GM12878 (cell line): ENCODE results near the gene CTIF. TPM values are rescaled to one million over a fixed set of nuclear protein-coding genes. Genes with fewer than 3 reads are reported as not detected.

ENCODE experiments used
- ATAC-seq: fragments of 200-7000 bp; cut with Tn5 transposase; 3 replicates; pipeline ENCODE4 v1.9.1; 2020; ENCODE audit warnings: mild to moderate bottlenecking, moderate library complexity
- BruUV-seq: library from RNA; stranded (reverse); fragments of 400-500 nt; replicated peaks from 2 replicates; lab custom pipeline; 2021; lab: Mats Ljungman, UMichigan
- CTCF ChIA-PET: fragments of 300-600 bp; sonication (Branson Sonifier 250); formaldehyde crosslinking; extraction: SDS; loops from one replicate; lab custom pipeline; 2021; ENCODE audit warnings: inconsistent platforms; lab: Yijun Ruan, JAX
- POLR2A ChIA-PET: fragments of 350-600 bp; formaldehyde crosslinking; extraction: SDS; loops from one replicate; lab custom pipeline; 2021; ENCODE audit warnings: inconsistent platforms; lab: Charles Lee
- RAD21 ChIA-PET: fragments of 300-600 bp; sonication (Branson Sonifier 250); formaldehyde crosslinking; loops from one replicate; lab custom pipeline; 2023; ENCODE audit warnings: antibody characterized with exemption; ENCODE audit not compliant: unreplicated experiment; lab: Charles Lee
- SMC1A ChIA-PET: fragments of 300-600 bp; sonication (Branson Sonifier 250); formaldehyde crosslinking; loops from one replicate; lab custom pipeline; 2023; ENCODE audit not compliant: unreplicated experiment, uncharacterized antibody; lab: Charles Lee
- DNase-seq: peaks from one replicate; pipeline ENCODE4 v3.0.0-alpha.2; 2011; ENCODE audit warnings: low read depth, low spot score
- FAIRE-seq: peaks from 3 replicates; lab custom pipeline; 2011; peaks lifted over from hg19 to GRCh38; lab: Jason Lieb, UNC
- H2AFZ ChIP-seq: 2 replicates; pipeline ENCODE4 v1.6.0; 2011; ENCODE audit warnings: low read depth, low read length, control low read depth; ENCODE audit not compliant: control insufficient read depth
- H3K27ac ChIP-seq: 2 replicates; pipeline ENCODE4 v1.5.1; 2011; ENCODE audit warnings: control low read depth; ENCODE audit not compliant: control insufficient read depth, insufficient read depth
- H3K27me3 ChIP-seq, 2 experiments: replicated peaks in 1 of 2; 2 replicates each; pipeline versions ENCODE4 v1.6.0 to v1.6.1; 2011; ENCODE audit warnings: low read length in 1 of 2; ENCODE audit not compliant: control insufficient read depth in 2 of 2, insufficient read depth in 2 of 2
- H3K36me3 ChIP-seq, 2 experiments: 2 replicates each; pipeline ENCODE4 v1.5.1; 2011; ENCODE audit warnings: low read length in 1 of 2; ENCODE audit not compliant: control insufficient read depth in 2 of 2, insufficient read depth in 2 of 2
- H3K4me1 ChIP-seq: 2 replicates; pipeline ENCODE4 v1.6.1; 2011; ENCODE audit warnings: mild to moderate bottlenecking, low read length, moderate library complexity, mixed read lengths; ENCODE audit not compliant: control insufficient read depth, insufficient read depth
- H3K4me2 ChIP-seq: 2 replicates; pipeline ENCODE4 v1.6.0; 2011; ENCODE audit warnings: control low read depth; ENCODE audit not compliant: control insufficient read depth, insufficient read depth
- H3K4me3 ChIP-seq: fragments of 200-600 bp; sonication (generic); 2 replicates; pipeline ENCODE4 v1.5.1; 2016
- H3K79me2 ChIP-seq: 2 replicates; pipeline ENCODE4 v1.6.0; 2011; ENCODE audit warnings: low read length; ENCODE audit not compliant: control insufficient read depth, insufficient read depth
- H3K9ac ChIP-seq: 2 replicates; pipeline ENCODE4 v1.8.0; 2011; ENCODE audit warnings: low read length, control low read depth, mixed read lengths; ENCODE audit not compliant: control insufficient read depth, insufficient read depth
- H3K9me3 ChIP-seq: replicated peaks from 3 replicates; pipeline ENCODE4 v1.5.1; 2011; ENCODE audit warnings: mild to moderate bottlenecking, low read length; ENCODE audit not compliant: control insufficient read depth, insufficient read depth
- H4K20me1 ChIP-seq: 2 replicates; pipeline ENCODE4 v1.6.0; 2011; ENCODE audit not compliant: control insufficient read depth, insufficient read depth
- BCL3 ChIP-seq: IDR thresholded peaks from 2 replicates; pipeline ENCODE4 v1.6.1; 2011; ENCODE audit warnings: borderline replicate concordance, low read depth, mild to moderate bottlenecking, moderate library complexity, low read length; ENCODE audit not compliant: insufficient read depth, poor library complexity, severe bottlenecking
- CEBPZ ChIP-seq: fragments of 150-350 bp; IDR thresholded peaks from 2 replicates; pipeline ENCODE4 v1.6.1; 2016; ENCODE audit warnings: low read depth, low read length
- CHD1 ChIP-seq: IDR thresholded peaks from 2 replicates; pipeline ENCODE4 v1.6.1; 2012; ENCODE audit warnings: low read depth, low read length, improper control_type of control experiment
- DPF2 ChIP-seq: fragments of 450-650 bp; IDR thresholded peaks from 2 replicates; pipeline ENCODE4 v1.6.1; 2017; ENCODE audit warnings: mild to moderate bottlenecking
- EGR1 ChIP-seq, 2 experiments: IDR thresholded peaks; 1 replicate in 1 of 2; 2 replicates in 1 of 2; pipeline ENCODE4 v1.6.1; 2011 to 2012; ENCODE audit warnings: low read depth in 2 of 2, low read length in 2 of 2, borderline replicate concordance in 1 of 2, mild to moderate bottlenecking in 1 of 2, moderate library complexity in 1 of 2
- MEF2A ChIP-seq: IDR thresholded peaks from 2 replicates; pipeline ENCODE4 v1.6.1; 2011; ENCODE audit warnings: low read depth, mild to moderate bottlenecking, low read length, moderate library complexity; ENCODE audit not compliant: insufficient read depth
- NFYA ChIP-seq: IDR thresholded peaks from 2 replicates; pipeline ENCODE4 v1.6.1; 2011; ENCODE audit warnings: low read depth, mild to moderate bottlenecking, low read length, improper control_type of control experiment, borderline replicate concordance
- NR2C1 ChIP-seq: fragments of 450-650 bp; IDR thresholded peaks from 2 replicates; pipeline ENCODE4 v1.6.1; 2017; ENCODE audit warnings: antibody characterized with exemption, mild to moderate bottlenecking, moderate library complexity
- PAX8 ChIP-seq: fragments of 450-650 bp; IDR thresholded peaks from 2 replicates; pipeline ENCODE4 v1.6.1; 2017; ENCODE audit warnings: mild to moderate bottlenecking, moderate library complexity
- RFX5 ChIP-seq: IDR thresholded peaks from 2 replicates; pipeline ENCODE4 v1.6.1; 2011; ENCODE audit warnings: low read depth, low read length, improper control_type of control experiment
- SMARCA5 ChIP-seq: fragments of 450-650 bp; IDR thresholded peaks from 2 replicates; pipeline ENCODE4 v1.6.1; 2017; ENCODE audit warnings: mild to moderate bottlenecking
- WRNIP1 ChIP-seq: IDR thresholded peaks from 2 replicates; pipeline ENCODE4 v1.6.1; 2011; ENCODE audit warnings: low read depth, low read length, improper control_type of control experiment, borderline replicate concordance
- ZBED1 ChIP-seq: IDR thresholded peaks from 2 replicates; pipeline ENCODE4 v1.6.1; 2016; ENCODE audit warnings: borderline replicate concordance
- ZNF687 ChIP-seq: fragments of 450-650 bp; IDR thresholded peaks from 2 replicates; pipeline ENCODE4 v1.6.1; 2017; ENCODE audit warnings: mild to moderate bottlenecking, moderate library complexity
- WGBS: methylation state at CpG from one replicate; pipeline ENCODE4 v1.1.6; 2016; ENCODE audit warnings: low lambda C conversion rate; ENCODE audit not compliant: insufficient replicate concordance, insufficient coverage; ENCODE audit errors: missing lambda C conversion rate; 5-methylcytosine and 5-hydroxymethylcytosine counted together
- in situ Hi-C: fragments of 300-500 bp; cut with MboI; formaldehyde crosslinking; loops from 9 replicates; pipeline ENCODE4 v1.14.3; 2018; ENCODE audit warnings: mixed read lengths
- intact Hi-C: fragments of 100-400 bp; cut with micrococcal nuclease; formaldehyde crosslinking; loops from one replicate; pipeline ENCODE4 v1.14.2; 2022; ENCODE audit not compliant: unreplicated experiment
- polyA plus RNA-seq, 11 experiments: library from polyadenylated mRNA; depleted of rRNA in 4 of 11; unstranded in 6 of 11; stranded (reverse) in 5 of 11; fragments of >200 nt; fragmentation: Nextera tagmentation in 4 of 11; fragmentation: Illumina TruSeq in 1 of 11; extraction: Ambion mirVana in 4 of 11; extraction: Trizol in 1 of 11; gene quantifications; 1 replicate in 1 of 11; 2 replicates in 10 of 11; pipeline versions ENCODE4 v1.2.1 to v1.2.3, GENCODE V29; 2011 to 2016; ENCODE audit warnings: inconsistent platforms in 2 of 11, missing spikeins in 2 of 11, low read depth in 1 of 11
- total RNA-seq, 4 experiments: library from RNA; depleted of rRNA in 3 of 4; stranded (reverse); fragments of >200 nt in 3 of 4; fragmentation: Illumina TruSeq in 1 of 4; extraction: Trizol in 1 of 4; gene quantifications; 2 replicates each; pipeline versions ENCODE4 v1.2.1 to v1.2.3, GENCODE V29; 2013 to 2021

CTIF gene
- total and polyA plus RNA-seq, 10 of the 15 experiments (the other 5 are each of a cell fraction or from before 2014, with no cell fraction given): 0.06 to 11.6 (median 2.5) TPM

GRCh38 chr18:48844271-48844670 lies 305.4 kb downstream of the CTIF start:
- in situ Hi-C loops: no loop called here

More at GRCh38 chr18:48844271-48844670, 305.4 kb downstream of the CTIF start:
- SMC1A ChIA-PET: interaction anchor here (0.9 kb wide), 1 partner anchor 19 kb away, joined by 3 read pairs; no protein-coding TSS in a partner anchor
- POLR2A ChIA-PET: interaction anchor here (2.3 kb wide), 1 partner anchor 11 kb away, joined by 10 read pairs; no protein-coding TSS in a partner anchor
- no peak overlapping the region for H3K4me2 ChIP-seq
- peaks cover 5% of the 10 kb centered on the region for H3K4me1 ChIP-seq
- no peaks in the 10 kb centered on the region for H3K27me3 ChIP-seq
- RAD21 ChIA-PET: interaction anchor here (1.1 kb wide), 1 partner anchor 62 kb away, joined by 3 read pairs; no protein-coding TSS in a partner anchor
- no peak overlapping the region for H3K27ac ChIP-seq
- H3K79me2 ChIP-seq: no peaks in the 10 kb centered on the region
- H3K36me3 ChIP-seq: no peaks in the 10 kb centered on the region
- no peak overlapping the region for H3K4me3 ChIP-seq
- no peak for DNase-seq
- no peaks in the 10 kb centered on the region for H3K9me3 ChIP-seq
- H4K20me1 ChIP-seq: no peaks in the 10 kb centered on the region
- TF ChIP-seq DPF2 (no peak), CHD1 (no peak), EGR1 (IDR thresholded peaks at IDR 0.05; ENCODE audit: borderline replicate concordance in 1 of 2, low read depth in 2 of 2, low read length in 2 of 2) (no peak), RFX5 (no peak), BCL3 (no peak), WRNIP1 (no peak), MEF2A (no peak), SMARCA5 (no peak), CEBPZ (no peak), PAX8 (no peak), NR2C1 (no peak), NFYA (no peak), ZBED1 (no peak), ZNF687 (no peak)
- TF ChIP-seq, all 136 proteins: peak for 0
- CTCF ChIA-PET: interaction anchor here (0.6 to 1.2 kb wide), 3 partner anchors 12 to 69 kb away, joined by 3 read pairs; no protein-coding TSS in a partner anchor
- no peak overlapping the region for H2AFZ ChIP-seq
- 88% methylated on average over 9 of the region's 9 CpGs for WGBS
- FAIRE-seq (no peak), ATAC-seq (no peak)
- H3K9ac ChIP-seq: no peak overlapping the region
- BruUV-seq: no TSS peak
- intact Hi-C loops: no loop called here
